Measurements from ENCODE around the gene ADAMTS16.

Gene ADAMTS16

GRCh38 chr5:5264727-5265126 is 124.6 kb downstream of the ADAMTS16 start:
- H3K27me3 ChIP-seq (ENCODE audit: insufficient read depth, low read depth, severe bottlenecking): peaks cover 97% of the 10 kb centered on the region
- no peak overlapping the region for H3K4me3 ChIP-seq (ENCODE audit: low read depth, low read length)
- peaks cover 3% of the 10 kb centered on the region for H3K9me3 ChIP-seq (ENCODE audit: severe bottlenecking)
- H3K27ac ChIP-seq: no peak overlapping the region
- no peak for DNase-seq
- no peak for TF ChIP-seq CTCF (IDR thresholded peaks at IDR 0.05; ENCODE audit: low read depth, low read length)
- no peaks in the 10 kb centered on the region for H3K36me3 ChIP-seq

GRCh38 chr5:5266297-5266696 is 126.2 kb downstream of the ADAMTS16 start:
- DNase-seq: no peak
- peaks cover 3% of the 10 kb centered on the region for H3K9me3 ChIP-seq (ENCODE audit: severe bottlenecking)
- TF ChIP-seq CTCF (IDR thresholded peaks at IDR 0.05; ENCODE audit: low read depth, low read length): no peak
- no peaks in the 10 kb centered on the region for H3K36me3 ChIP-seq
- H3K27me3 ChIP-seq (ENCODE audit: insufficient read depth, low read depth, severe bottlenecking): peaks cover 100% of the 10 kb centered on the region
- H3K27ac ChIP-seq: no peak overlapping the region
- H3K4me3 ChIP-seq (ENCODE audit: low read depth, low read length): no peak overlapping the region

- TF ChIP-seq CTCF (IDR thresholded peaks at IDR 0.05; ENCODE audit: low read depth, low read length): no peak
- Histone ChIP-seq H3K4me3 (ENCODE audit: low read depth, low read length) (no peak overlapping the region), H3K9me3 (ENCODE audit: severe bottlenecking) (peaks cover 3% of the 10 kb centered on the region), H3K36me3 (no peaks in the 10 kb centered on the region), H3K27ac (no peak overlapping the region), H3K27me3 (ENCODE audit: insufficient read depth, low read depth, severe bottlenecking) (peaks cover 96% of the 10 kb centered on the region)
- no peak for DNase-seq
These were observed 130.0 kb downstream of the ADAMTS16 start for GRCh38 chr5:5270161-5270560.

- Histone ChIP-seq H3K27me3 (ENCODE audit: insufficient read depth, low read depth, severe bottlenecking) (peaks cover 92% of the 10 kb centered on the region), H3K4me3 (ENCODE audit: low read depth, low read length) (no peak overlapping the region), H3K36me3 (no peaks in the 10 kb centered on the region), H3K27ac (no peak overlapping the region), H3K9me3 (ENCODE audit: severe bottlenecking) (peaks cover 3% of the 10 kb centered on the region)
- no peak for DNase-seq
- no peak for TF ChIP-seq CTCF (IDR thresholded peaks at IDR 0.05; ENCODE audit: low read depth, low read length)
These were observed 131.0 kb downstream of the ADAMTS16 start for GRCh38 chr5:5270958-5271785.

GRCh38 chr5:5271786-5272321 is 131.7 kb downstream of the ADAMTS16 start:
- Histone ChIP-seq H3K36me3 (no peaks in the 10 kb centered on the region), H3K4me3 (ENCODE audit: low read depth, low read length) (no peak overlapping the region), H3K27ac (no peak overlapping the region), H3K27me3 (ENCODE audit: insufficient read depth, low read depth, severe bottlenecking) (peaks cover 92% of the 10 kb centered on the region), H3K9me3 (ENCODE audit: severe bottlenecking) (peaks cover 3% of the 10 kb centered on the region)
- TF ChIP-seq CTCF (IDR thresholded peaks at IDR 0.05; ENCODE audit: low read depth, low read length): no peak
- no peak for DNase-seq
